Loucy (cell line): ENCODE measurements around the gene SAMD4A.

Source experiments
- H2AFZ ChIP-seq: fragments of 200-600 bp; sonication (generic); 2 replicates; pipeline ENCODE4 v1.6.0; 2016; ENCODE audit warnings: antibody characterized with exemption, mild to moderate bottlenecking, low read length, moderate library complexity
- H3F3A ChIP-seq: fragments of 200-600 bp; 2 replicates; pipeline ENCODE4 v1.6.0; 2016; ENCODE audit warnings: antibody characterized with exemption, low read depth, mild to moderate bottlenecking
- H3K27me3 ChIP-seq: fragments of 200-600 bp; sonication (generic); 2 replicates; pipeline ENCODE4 v1.6.1; 2014; ENCODE audit warnings: low read length, mild to moderate bottlenecking; ENCODE audit not compliant: insufficient read depth, poor library complexity, severe bottlenecking
- H3K36me3 ChIP-seq: fragments of 200-600 bp; sonication (generic); 2 replicates; pipeline ENCODE4 v1.6.1; 2016; ENCODE audit warnings: low read length; ENCODE audit not compliant: insufficient read depth
- H3K4me1 ChIP-seq: fragments of 200-600 bp; sonication (generic); 2 replicates; pipeline ENCODE4 v1.5.1; 2014; ENCODE audit warnings: low read length, mild to moderate bottlenecking; ENCODE audit not compliant: insufficient read depth, poor library complexity, severe bottlenecking
- H3K4me2 ChIP-seq: fragments of 200-600 bp; sonication (generic); 2 replicates; pipeline ENCODE4 v1.6.0; 2014; ENCODE audit warnings: antibody characterized with exemption, low read length, low read depth, mild to moderate bottlenecking; ENCODE audit not compliant: poor library complexity, severe bottlenecking
- H3K4me3 ChIP-seq: fragments of 200-600 bp; sonication (generic); 2 replicates; pipeline ENCODE4 v1.5.1; 2014; ENCODE audit warnings: low read length, mild to moderate bottlenecking, mixed read lengths; ENCODE audit not compliant: poor library complexity, severe bottlenecking
- H3K79me2 ChIP-seq: fragments of 200-600 bp; sonication (generic); 2 replicates; pipeline ENCODE4 v1.6.1; 2014; ENCODE audit warnings: low read length; ENCODE audit not compliant: insufficient read depth
- H3K9ac ChIP-seq: fragments of 200-600 bp; sonication (generic); 2 replicates; pipeline ENCODE4 v1.6.0; 2014; ENCODE audit warnings: mild to moderate bottlenecking, low read depth, low read length, moderate library complexity; ENCODE audit not compliant: poor library complexity, severe bottlenecking
- H3K9me2 ChIP-seq: fragments of 200-600 bp; sonication (generic); replicated peaks from 2 replicates; pipeline ENCODE4 v1.6.1; 2016; ENCODE audit warnings: low read depth, low read length, mixed read lengths
- H3K9me3 ChIP-seq: fragments of 200-600 bp; sonication (generic); 2 replicates; pipeline ENCODE4 v1.6.1; 2014; ENCODE audit warnings: mild to moderate bottlenecking, antibody characterized with exemption, low read length, low read depth; ENCODE audit not compliant: insufficient read depth
- H4K20me1 ChIP-seq: fragments of 200-600 bp; sonication (generic); 2 replicates; pipeline ENCODE4 v1.6.0; 2014; ENCODE audit warnings: antibody characterized with exemption, low read length, mild to moderate bottlenecking; ENCODE audit not compliant: insufficient read depth, poor library complexity, severe bottlenecking
- EZH2phosphoT487 ChIP-seq: fragments of 200-600 bp; IDR thresholded peaks from 2 replicates; pipeline ENCODE4 v1.6.1; 2018; ENCODE audit warnings: antibody characterized with exemption, mild to moderate bottlenecking, moderate library complexity, borderline replicate concordance
- TF ChIP-seq, protein P1 (sequence below): fragments of 200-600 bp; sonication (generic); conservative IDR thresholded peaks from 2 replicates; pipeline ENCODE4 v1.5.1; 2014; ENCODE audit warnings: mild to moderate bottlenecking, antibody characterized with exemption, low read length

The SAMD4A gene

DNA sequence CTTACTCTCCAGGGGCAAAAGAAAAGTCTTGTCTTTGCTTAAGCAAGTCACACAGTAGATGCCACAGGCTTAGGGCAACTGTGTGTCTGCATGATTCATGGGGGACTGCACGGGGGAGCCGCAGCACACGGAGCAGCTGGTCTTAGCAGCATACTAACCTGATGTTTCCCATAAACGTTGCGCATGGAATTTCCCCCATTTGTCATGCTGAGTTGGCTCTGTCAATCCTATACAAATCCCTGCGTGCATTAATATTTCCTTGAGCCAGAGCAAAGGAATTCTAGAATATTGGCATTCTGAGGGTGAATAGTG, 71.2 kb downstream of the SAMD4A start:
- no peaks in the 10 kb centered on the region for H3K9me2 ChIP-seq
- no peaks in the 10 kb centered on the region for H3K27me3 ChIP-seq
- H3F3A ChIP-seq: no peaks in the 10 kb centered on the region
- H3K4me3 ChIP-seq: no peak overlapping the region
- H3K9ac ChIP-seq: no peak overlapping the region
- H3K36me3 ChIP-seq: no peaks in the 10 kb centered on the region
- H4K20me1 ChIP-seq: no peaks in the 10 kb centered on the region
- TF ChIP-seq, protein P1, sequence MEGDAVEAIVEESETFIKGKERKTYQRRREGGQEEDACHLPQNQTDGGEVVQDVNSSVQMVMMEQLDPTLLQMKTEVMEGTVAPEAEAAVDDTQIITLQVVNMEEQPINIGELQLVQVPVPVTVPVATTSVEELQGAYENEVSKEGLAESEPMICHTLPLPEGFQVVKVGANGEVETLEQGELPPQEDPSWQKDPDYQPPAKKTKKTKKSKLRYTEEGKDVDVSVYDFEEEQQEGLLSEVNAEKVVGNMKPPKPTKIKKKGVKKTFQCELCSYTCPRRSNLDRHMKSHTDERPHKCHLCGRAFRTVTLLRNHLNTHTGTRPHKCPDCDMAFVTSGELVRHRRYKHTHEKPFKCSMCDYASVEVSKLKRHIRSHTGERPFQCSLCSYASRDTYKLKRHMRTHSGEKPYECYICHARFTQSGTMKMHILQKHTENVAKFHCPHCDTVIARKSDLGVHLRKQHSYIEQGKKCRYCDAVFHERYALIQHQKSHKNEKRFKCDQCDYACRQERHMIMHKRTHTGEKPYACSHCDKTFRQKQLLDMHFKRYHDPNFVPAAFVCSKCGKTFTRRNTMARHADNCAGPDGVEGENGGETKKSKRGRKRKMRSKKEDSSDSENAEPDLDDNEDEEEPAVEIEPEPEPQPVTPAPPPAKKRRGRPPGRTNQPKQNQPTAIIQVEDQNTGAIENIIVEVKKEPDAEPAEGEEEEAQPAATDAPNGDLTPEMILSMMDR: no peak
- TF ChIP-seq EZH2phosphoT487: no peak
- H3K4me2 ChIP-seq: no peak overlapping the region
- no peaks in the 10 kb centered on the region for H3K79me2 ChIP-seq
- H3K9me3 ChIP-seq: no peaks in the 10 kb centered on the region
- H2AFZ ChIP-seq: no peak overlapping the region
- no peaks in the 10 kb centered on the region for H3K4me1 ChIP-seq

DNA sequence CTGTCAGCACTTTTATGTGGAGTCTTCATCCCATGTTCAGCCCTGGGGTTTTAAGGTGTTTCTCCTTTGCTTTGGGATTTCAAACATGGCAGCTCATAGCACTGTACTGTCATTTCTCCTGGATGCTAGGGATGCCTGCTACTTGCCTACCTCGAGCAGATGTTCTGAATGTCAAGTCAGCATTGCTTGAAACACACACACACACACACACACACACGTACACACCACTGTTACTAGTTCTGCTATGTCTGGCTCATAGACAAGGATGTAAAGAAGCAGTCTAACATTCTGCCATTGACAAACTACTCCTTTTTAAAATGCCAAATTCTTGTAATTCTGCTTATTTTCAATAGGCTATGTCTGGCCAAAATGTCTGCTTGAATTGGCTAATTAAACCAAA, 72.7 kb downstream of the SAMD4A start:
- Histone ChIP-seq H2AFZ (no peak overlapping the region), H3K4me2 (no peak overlapping the region), H4K20me1 (no peaks in the 10 kb centered on the region), H3K27me3 (no peaks in the 10 kb centered on the region), H3K9me3 (no peaks in the 10 kb centered on the region), H3K4me1 (no peaks in the 10 kb centered on the region), H3K79me2 (no peaks in the 10 kb centered on the region), H3F3A (no peaks in the 10 kb centered on the region), H3K9me2 (no peaks in the 10 kb centered on the region), H3K9ac (no peak overlapping the region), H3K4me3 (no peak overlapping the region), H3K36me3 (no peaks in the 10 kb centered on the region)
- TF ChIP-seq, protein P1: no peak
- TF ChIP-seq EZH2phosphoT487: no peak

DNA sequence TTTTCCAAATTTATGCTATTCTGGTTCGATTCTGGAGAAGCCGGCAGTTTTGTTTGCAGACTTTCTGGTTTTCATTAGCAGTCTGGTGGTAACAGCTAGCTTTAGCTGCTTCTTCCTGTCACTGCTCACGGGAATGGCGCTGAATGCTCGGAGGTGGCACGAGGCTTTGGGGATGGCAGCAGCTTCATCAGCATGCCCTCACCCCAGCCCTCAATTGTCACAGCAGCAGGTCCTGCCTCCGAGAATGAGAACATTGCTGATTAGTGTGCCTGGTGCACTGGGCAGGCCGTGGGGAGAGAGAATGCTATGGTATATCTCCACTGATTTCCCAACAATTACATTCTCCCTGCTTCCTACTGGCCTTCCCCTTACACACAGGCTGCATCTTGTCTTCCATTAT, 73.6 kb downstream of the SAMD4A start:
- no peak overlapping the region for H3K9ac ChIP-seq
- no peaks in the 10 kb centered on the region for H4K20me1 ChIP-seq

More for the DNA sequence above, 73.6 kb downstream of the SAMD4A start:
- H3K9me3 ChIP-seq: no peaks in the 10 kb centered on the region
- no peaks in the 10 kb centered on the region for H3K36me3 ChIP-seq
- no peaks in the 10 kb centered on the region for H3K4me1 ChIP-seq
- no peak overlapping the region for H3K4me3 ChIP-seq
- H3K9me2 ChIP-seq: no peaks in the 10 kb centered on the region
- no peaks in the 10 kb centered on the region for H3K27me3 ChIP-seq
- H2AFZ ChIP-seq: no peak overlapping the region
- no peaks in the 10 kb centered on the region for H3K79me2 ChIP-seq
- no peaks in the 10 kb centered on the region for H3F3A ChIP-seq
- TF ChIP-seq, protein P1: no peak
- no peak for TF ChIP-seq EZH2phosphoT487
- H3K4me2 ChIP-seq: no peak overlapping the region
